GM21360 (cell line): ENCODE data around the gene CYSTM1.

Experiments
- ATAC-seq: cut with Tn5 transposase; IDR thresholded peaks from one replicate; pipeline ENCODE4 v1.9.1; 2021; ENCODE audit warnings: mild to moderate bottlenecking, moderate library complexity; ENCODE audit not compliant: unreplicated experiment

CYSTM1 gene

GRCh38 chr5:140252470-140253126 is 77.6 kb downstream of the CYSTM1 start:
- no peak for ATAC-seq

DNA sequence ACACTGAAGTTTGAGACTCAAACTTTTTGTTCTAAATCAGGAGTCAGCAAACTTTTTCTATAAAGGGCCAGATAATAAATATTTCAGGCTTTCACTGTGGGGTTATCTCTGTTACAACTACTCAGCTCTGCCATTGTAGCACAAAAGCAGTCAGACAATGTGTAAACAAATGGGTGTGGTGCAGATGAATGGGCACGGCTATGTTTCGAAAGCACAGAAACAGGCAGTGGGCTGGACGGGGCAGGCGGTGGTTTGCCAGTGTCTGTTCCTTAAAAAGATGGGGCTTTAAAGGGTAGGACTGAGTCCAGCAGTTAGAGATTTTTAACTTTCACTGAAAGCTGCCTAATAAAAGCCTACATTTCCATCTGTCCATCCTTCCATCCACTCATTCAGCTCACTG is 79.0 kb downstream of the CYSTM1 start:
- ATAC-seq: no peak

- no peak for ATAC-seq
Observed at GRCh38 chr5:140255460-140256157, 80.6 kb downstream of the CYSTM1 start.

- no peak for ATAC-seq
Observed at GRCh38 chr5:140256726-140257125, 81.7 kb downstream of the CYSTM1 start.

DNA sequence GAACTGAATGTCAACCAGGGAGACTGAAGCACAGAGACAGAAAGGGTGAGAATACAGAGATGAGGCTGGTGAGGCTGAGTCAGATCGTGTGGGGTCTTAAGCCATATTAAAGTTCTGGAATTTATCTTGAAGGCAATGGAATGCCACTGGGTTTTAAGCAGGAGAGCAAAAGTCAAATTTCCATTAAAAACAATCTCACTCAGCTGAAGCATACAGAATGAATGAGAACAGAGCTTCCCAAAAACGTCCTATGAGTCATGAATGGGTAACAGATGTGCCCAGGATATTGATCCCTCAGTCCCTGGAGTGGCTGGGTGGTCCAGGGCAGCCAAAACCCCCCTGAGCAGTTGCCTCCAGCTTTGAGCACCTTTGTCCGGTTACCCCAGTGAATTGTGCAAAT is 83.0 kb downstream of the CYSTM1 start:
- no peak for ATAC-seq

- no peak for ATAC-seq
Observed at GRCh38 chr5:140258873-140259272, 83.9 kb downstream of the CYSTM1 start.

DNA sequence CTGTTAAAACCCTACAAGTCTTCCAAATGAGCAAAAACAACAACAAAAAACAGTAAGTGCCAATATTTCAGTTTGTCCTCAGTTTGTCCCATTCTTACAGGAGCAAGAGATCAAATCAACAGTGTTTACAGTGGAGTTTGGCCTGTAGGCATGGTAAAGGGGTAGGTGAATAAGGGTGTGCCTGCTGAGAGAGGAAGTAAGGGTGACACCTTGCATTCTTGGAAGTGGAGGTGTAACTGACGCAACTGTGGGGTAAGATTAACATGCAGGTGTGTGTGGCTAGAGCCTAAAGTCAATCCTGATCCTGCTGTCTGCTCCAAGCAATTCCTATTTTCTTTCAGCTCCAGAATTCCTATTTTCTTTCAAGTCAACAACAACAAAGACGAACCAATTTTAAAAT is 84.5 kb downstream of the CYSTM1 start:
- ATAC-seq: no peak

DNA sequence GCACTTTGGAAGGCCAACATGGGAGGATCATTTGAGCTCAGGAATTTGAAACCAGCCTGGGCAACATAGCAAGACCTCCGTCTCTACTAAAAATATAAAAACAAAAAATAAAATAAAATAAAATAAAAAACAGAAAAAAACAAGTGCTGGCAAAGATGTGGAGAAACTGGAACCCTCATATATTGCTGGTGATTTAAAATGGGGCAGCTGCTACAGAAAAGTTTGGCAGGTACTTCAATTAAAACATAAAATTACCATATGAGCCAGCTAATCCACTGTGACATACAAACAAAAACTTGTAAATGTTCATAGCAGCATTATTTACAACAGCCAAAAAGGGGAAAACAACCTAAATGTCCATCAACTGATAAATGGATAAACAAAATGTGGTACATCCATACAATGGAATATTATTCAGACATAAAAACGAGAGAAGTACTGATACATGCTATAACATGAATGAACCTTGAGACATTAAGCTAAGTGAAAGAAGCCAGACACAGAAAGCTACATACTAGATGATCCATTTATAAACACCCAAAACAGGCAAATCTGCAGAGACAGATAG is 85.2 kb downstream of the CYSTM1 start:
- ATAC-seq: no peak

- no peak for ATAC-seq
Observed at GRCh38 chr5:140261403-140262171, 86.6 kb downstream of the CYSTM1 start.

DNA sequence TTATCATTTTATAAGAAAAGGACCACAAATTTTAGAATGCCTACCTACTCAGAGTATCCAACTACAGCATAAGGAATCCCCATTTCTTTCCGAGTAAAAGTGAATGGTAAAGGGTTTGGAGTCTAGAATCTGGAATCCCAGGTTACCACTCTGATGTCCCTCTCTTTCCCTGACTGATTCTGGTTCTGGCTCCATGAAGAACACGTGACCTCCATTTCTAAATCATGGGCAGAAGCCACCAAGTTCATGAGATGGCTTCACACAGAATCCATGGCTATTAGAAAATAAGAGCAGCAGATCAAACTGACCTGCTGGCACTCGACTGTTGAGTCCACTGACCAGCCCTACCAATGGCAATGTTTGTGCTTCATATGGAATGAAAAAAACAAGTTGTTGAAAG is 87.2 kb downstream of the CYSTM1 start:
- ATAC-seq: no peak

DNA sequence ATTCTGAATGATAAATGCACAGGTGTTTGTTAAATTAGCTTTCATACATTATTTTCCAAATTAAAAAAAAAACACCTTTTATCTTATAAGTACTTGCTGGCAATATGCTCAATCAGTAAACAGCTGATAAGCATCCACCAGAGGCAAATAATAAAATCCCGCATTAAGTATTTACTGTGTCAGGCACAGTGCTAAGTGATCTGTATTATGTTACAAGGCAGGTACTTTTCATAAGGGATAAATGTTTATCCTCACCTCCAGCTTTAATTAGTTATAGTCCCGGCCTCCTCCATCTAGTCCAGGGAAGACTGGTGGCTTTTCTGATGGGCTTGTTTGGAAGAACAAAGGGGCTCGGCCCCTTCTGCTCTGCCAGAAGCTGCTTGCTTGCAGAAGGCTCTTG is 87.9 kb downstream of the CYSTM1 start:
- ATAC-seq: no peak

DNA sequence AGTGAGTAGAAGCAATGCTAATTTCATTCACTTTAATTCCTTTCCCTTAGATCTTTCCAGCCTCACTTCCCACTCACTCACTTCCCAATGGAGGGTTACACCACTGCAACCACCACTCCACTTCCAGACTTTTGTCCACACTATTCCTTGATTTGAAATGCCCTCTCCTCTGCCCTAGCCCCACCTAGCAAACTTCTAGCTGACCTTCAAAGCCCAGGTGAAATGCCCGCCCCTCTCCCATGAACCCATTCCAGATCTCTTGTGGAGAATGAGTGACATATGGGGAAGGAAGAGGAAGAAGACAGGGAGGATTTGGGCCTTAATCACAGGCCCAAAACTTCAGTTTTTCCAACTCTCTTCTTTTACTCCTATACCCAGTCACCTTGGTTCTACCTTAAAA is 90.9 kb downstream of the CYSTM1 start:
- no peak for ATAC-seq

- no peak for ATAC-seq
Observed at GRCh38 chr5:140266471-140267200, 91.6 kb downstream of the CYSTM1 start.

DNA sequence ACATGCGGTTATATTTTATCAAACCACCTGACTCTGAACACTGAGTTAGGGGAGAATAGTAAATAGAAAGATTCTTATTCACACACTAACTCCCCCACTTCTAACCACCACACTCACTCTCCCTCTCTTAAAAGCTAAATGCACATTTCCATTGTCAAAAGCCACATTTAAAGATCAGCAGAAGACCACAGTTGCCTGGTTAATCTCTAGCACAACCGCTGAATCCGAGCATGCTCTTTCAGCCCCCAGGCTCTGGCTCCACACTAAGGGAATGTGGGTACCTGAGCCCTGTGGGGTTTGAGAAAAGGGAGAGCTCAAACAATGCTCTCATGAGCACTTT is 92.2 kb downstream of the CYSTM1 start:
- ATAC-seq: no peak

GRCh38 chr5:140267559-140268018 is 92.6 kb downstream of the CYSTM1 start:
- ATAC-seq: no peak

DNA sequence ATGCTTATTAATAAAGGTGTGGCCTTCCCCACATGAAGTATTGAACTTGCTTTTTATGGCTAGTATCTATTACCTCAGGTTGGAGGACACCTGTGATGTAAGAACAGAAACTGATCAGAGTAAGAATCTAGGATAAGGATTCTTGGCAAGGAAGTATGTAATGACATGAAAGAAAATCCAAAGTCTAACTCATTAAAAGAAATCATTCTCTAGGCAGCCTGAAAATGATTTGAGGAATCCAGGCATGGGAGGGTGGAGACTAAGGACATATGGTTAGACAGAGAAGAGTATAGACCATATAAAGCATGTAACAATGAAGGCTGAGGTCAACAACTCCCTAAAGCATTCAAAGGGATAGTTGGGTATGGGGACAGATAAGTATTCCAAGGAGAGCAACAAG is 95.0 kb downstream of the CYSTM1 start:
- no peak for ATAC-seq

DNA sequence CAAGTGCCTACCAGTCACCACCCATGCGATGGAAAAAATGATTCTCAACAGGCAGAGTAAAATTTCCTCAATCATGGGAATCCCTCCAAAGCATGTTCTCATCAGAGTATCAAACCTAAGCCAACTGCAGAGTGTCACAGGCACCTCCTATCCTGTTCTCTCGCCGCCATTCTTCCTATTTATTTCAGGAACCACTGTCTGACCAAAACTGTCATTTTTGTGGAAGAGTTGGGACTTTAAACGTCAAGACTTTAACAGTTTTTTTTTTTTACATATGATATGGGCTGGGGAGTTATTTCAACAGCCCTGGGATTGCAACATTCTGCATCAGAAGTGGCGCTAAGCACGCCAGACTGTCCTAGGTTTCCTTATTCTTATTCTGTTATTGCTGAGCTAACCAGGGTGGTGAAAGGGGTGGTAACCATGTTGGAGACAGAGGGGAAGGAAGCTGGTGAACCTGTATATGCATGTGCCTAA is 98.5 kb downstream of the CYSTM1 start:
- no peak for ATAC-seq

DNA sequence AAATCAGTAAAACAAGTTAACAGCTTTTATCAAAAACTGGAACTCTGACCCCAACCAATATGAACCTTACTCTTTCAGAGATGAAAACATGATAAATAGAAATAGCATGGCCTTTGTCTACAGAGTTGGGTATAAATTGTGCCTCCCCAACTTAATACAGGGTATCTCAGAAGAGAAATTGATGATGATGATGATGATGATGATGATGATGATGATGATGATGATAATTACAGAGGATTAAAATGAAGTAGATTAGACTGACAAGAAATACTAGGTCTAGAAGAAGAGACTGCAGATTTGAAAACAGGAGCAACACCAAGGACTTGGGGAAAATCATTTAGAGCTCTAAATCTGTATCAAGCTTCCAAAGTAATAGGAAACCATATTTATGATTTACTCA is 100.8 kb downstream of the CYSTM1 start:
- ATAC-seq: no peak

DNA sequence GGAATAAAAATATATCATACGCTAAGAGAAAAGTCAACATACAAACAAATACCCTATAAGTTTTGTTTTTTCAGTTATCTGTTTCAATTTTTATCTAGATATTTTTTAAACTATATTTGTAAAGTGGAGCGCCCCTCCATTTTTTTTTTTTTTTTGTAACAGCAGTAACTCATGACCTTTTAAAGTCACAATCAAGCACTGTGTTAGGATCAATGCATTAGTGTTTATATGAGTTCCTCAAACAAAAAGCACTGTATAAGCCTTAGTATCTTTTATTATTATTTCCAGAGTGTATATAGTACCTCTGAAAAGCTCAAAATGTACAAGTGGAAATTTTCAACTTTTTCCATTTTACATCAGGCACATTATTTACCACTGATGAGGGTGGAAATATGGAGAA is 107.3 kb downstream of the CYSTM1 start:
- ATAC-seq: no peak

GRCh38 chr5:140284013-140284412 is 109.0 kb downstream of the CYSTM1 start:
- no peak for ATAC-seq

DNA sequence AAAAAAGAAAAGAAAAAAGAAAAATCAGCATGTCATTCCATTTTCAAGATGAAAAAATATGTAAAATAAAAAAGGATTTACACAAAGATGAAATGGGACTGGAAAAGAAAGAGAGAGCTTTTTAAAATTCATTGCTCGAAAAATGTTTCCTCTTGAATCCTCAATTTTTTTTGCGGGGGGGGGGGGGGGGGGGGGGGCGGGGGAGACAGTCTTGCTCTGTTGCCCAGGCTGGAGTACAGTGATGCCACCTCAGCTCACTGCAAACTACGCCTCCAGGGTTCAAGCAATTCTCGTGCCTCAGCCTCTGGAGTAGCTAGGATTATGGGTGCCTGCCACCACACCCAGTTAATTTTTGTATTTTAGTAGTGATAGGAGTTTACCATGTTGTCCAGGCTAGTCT is 111.4 kb downstream of the CYSTM1 start:
- no peak for ATAC-seq
